GM21723 (cell line): ENCODE results near the gene TEPSIN.

Experiments used
- ATAC-seq: cut with Tn5 transposase; IDR thresholded peaks from one replicate; pipeline ENCODE4 v1.9.1; 2021; ENCODE audit warnings: mild to moderate bottlenecking, moderate library complexity; ENCODE audit not compliant: unreplicated experiment

TEPSIN gene, protein sequence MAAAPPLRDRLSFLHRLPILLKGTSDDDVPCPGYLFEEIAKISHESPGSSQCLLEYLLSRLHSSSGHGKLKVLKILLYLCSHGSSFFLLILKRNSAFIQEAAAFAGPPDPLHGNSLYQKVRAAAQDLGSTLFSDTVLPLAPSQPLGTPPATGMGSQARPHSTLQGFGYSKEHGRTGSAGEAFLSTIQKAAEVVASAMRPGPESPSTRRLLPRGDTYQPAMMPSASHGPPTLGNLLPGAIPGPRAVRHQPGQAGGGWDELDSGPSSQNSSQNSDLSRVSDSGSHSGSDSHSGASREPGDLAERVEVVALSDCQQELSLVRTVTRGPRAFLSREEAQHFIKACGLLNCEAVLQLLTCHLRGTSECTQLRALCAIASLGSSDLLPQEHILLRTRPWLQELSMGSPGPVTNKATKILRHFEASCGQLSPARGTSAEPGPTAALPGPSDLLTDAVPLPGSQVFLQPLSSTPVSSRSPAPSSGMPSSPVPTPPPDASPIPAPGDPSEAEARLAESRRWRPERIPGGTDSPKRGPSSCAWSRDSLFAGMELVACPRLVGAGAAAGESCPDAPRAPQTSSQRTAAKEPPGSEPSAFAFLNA

GRCh38 chr17:81238815-81239713, at the start of gene TEPSIN, which contains the start of gene NDUFAF8:
TEPSIN (minus strand) TSS chr17:81239055; CDS start chr17:81239033, 22 bp downstream.
NDUFAF8 (plus strand) TSS chr17:81239318; CDS start chr17:81239364, 46 bp downstream.
- ATAC-seq = peak; percentile 87

- ATAC-seq = no peak
Measured at GRCh38 chr17:81287741-81288430, 49.0 kb upstream of the TEPSIN start.

DNA sequence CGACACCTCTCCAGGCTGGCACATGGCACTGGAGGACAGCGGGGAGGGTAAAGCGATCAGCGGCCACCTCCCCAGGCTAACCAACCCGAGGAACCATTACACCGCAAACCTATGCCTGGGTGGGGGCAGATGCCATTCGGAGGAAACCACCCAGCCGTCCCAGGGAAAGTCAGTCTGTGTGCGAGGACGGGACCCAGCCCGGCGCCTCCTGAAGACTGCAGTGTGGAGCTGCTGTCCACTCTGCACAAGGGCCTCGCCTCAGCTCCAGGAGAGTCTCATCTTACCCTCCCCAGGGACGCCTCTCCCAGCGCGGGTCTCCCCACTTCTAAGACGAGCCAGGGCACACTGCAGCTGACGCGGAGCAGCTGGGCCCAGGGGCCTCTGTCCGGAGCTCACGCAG, 48.3 kb upstream of the TEPSIN start:
- no peak for ATAC-seq

- no peak for ATAC-seq
Measured at GRCh38 chr17:81286491-81287145, 47.8 kb upstream of the TEPSIN start.

GRCh38 chr17:81285894-81286293, 47.0 kb upstream of the TEPSIN start:
- ATAC-seq = no peak

DNA sequence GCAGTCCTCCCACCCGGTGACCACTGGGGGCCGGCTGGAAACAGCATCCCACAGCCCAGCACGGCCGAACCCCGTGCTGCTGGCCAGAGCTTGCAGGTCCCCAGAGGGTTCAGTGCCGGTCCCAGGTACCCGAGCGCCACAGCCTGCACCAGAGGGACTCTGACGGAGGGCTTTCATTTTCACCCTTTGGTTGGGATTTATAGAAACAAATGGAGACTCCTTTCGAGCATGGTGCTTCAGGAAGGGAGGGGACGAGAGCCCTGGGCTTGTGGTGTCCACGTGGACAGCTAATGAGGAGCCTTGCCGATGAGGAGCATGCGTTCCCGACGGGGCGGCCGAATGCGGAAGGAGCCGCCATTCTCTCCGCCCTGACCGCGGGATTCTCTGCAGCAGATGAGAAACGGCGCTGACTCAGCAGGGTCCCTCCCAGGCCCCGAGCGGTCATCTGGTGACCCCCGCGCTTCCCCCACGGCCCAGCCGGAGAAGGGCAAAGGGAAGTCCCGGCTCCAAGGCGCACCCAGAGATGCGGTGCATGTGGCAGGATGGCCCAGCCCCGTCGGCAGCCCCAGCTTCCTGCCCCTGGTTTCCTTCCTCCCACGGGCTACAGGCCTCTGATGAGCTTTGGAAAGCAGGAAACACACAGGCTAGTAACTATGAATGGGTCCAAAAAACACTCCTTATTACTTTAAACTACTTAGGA, 46.5 kb upstream of the TEPSIN start:
- ATAC-seq = no peak

DNA sequence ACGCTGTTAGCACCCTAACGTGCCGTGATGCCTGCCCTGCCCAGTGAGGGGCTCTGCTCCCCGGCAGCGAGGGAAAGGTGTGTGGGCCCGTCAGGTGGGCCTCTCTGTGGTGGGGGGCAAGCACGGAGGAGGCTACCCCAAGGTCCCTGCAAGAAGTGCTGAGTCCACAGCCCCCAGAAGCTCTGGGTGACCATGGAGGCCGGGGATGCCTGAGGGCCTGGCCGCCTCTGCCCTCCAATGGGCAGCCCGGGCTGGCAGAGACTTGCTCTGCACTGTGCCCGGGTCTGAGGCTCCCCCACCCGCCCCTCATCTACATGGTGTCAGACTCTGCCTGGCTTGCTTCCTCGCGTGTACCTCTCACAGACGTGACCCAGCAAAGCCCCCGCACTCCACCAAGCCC, 44.0 kb upstream of the TEPSIN start:
- ATAC-seq = no peak

GRCh38 chr17:81282141-81282540, 43.3 kb upstream of the TEPSIN start:
- ATAC-seq = no peak

GRCh38 chr17:81280571-81280970, 41.7 kb upstream of the TEPSIN start:
- ATAC-seq = no peak

DNA sequence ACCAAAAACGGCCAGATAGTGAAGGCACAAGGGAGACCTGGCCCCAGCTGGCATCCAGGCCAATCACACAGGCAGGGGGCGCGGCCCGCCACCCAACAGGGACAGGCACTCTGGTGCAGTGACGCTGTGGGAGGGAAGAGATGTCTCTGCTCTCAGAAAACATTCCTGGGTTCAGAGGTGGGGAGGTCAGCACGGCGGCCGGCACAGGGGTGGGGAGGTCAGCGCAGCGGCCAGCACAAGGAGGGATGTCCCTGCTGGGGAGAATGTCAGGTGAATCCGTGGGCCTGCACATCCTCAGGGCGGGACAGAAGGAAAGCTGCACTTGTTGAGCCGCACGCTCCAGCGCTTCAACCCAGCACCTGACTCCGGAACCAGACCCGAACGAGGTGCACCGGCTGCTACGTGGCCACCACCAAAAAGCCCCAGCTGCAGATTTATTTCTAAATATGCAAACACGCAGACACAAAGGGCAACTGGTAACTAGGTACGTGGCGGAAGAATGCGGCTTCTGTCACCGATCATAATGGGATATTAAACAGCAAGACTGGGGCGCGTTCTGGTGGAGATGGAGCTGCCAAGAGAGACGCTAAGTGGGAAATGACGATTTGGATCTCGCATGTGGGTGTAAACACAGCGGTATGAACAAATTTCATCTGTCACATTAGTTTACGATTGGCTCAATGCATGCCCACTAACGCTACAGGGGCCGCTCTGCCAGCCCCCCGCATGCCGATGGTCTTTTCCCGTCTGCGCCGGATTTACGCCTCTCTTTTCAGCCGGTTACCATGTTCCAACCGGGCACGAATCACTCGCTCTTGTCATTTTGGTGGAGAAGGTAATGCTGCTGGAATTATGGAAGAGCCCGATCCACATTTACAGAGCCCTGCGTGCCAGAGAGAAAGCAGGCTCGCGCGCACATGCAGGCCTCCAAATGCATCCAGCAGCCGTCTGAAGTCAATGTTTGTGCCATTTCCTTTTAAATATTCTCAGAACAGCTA, 40.7 kb upstream of the TEPSIN start:
- no peak for ATAC-seq

GRCh38 chr17:81278831-81279230, 40.0 kb upstream of the TEPSIN start:
- ATAC-seq = no peak

DNA sequence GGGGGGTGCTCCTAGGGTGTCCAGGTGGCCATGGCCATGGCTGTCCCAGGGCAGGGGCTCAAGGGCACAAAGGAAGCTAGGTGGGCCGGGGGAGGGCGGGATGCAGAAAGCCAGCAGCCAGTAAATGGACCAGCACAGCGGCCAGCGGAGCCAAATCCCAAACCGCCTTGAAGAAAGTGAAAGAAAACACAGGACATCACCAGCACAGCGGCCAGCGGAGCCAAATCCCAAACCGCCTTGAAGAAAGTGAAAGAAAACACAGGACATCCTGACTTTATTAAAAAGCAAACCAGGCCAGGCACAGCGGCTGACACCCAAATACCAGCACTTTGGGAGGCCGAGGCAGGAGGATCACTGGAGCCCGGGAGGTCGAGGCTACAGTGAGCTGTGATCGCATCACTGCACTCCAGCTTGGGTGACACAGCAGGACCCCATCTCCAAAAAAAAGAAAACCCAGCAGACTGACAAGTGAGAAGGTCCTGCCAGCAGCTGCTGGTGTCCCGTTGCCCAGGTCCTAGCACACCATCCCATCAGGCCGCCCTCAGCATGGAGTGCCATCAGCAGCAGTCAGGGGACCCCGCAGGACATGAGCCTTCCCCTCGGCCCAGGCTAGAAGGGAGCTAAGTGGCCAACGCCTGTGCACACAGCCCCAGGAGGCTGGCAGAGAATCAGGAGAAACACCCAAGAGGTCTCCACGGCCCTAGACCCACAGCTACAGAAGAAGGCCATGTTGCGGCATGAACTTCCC, 39.3 kb upstream of the TEPSIN start:
- no peak for ATAC-seq

GRCh38 chr17:81277421-81277820, 38.6 kb upstream of the TEPSIN start:
- no peak for ATAC-seq

- no peak for ATAC-seq
Measured at GRCh38 chr17:81276781-81277180, 37.9 kb upstream of the TEPSIN start.

GRCh38 chr17:81274471-81274855, 35.6 kb upstream of the TEPSIN start:
- ATAC-seq = no peak

DNA sequence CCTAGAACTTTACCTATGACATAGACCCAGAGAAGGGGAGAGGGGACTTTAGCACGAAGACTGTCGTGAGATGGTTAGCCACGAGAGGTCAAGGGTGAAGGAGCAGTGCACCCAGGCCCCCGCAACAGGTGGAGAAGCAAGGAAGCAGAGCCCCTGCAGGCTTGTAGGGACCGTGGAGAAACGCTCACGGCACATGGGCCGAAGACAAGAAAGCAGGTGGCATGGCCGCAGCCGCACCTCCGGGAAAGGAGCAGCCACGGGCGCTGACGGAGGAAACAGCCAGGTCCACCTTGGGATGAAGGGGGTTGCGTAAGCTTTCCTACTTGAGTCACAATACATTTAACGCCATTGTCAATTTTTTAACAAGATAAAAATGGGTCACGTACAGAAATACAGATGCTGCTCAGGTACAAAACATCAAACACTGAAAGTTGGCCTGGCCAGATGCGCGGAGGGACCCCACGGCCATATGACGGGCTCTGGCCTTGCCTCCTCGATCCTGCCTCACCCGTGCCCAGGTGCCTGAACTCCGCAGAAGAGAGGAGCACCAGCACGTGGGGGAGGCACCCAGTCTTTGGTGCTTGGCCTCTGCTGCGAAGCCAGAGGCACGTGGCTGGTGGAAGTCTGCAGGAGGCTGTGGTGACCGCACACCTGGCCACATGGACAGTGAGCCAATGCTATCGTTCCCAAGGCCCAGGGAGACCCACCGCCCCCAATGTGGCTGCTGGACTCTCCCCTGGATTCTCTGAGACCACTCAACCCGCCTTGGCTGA, 35.0 kb upstream of the TEPSIN start:
- ATAC-seq = no peak

GRCh38 chr17:81272616-81273015, 33.8 kb upstream of the TEPSIN start:
- ATAC-seq = no peak
